GM18861 (cell line): ENCODE results near the gene RFTN2.
"Not testable (repeated sequence)": the region's sequence is repeated elsewhere in the genome, so short reads cannot be mapped to it uniquely, and the experiment has no call there.

Experiments used
- ATAC-seq: cut with Tn5 transposase; IDR thresholded peaks from one replicate; pipeline ENCODE4 v1.9.1; 2021; ENCODE audit not compliant: unreplicated experiment

The RFTN2 gene

DNA sequence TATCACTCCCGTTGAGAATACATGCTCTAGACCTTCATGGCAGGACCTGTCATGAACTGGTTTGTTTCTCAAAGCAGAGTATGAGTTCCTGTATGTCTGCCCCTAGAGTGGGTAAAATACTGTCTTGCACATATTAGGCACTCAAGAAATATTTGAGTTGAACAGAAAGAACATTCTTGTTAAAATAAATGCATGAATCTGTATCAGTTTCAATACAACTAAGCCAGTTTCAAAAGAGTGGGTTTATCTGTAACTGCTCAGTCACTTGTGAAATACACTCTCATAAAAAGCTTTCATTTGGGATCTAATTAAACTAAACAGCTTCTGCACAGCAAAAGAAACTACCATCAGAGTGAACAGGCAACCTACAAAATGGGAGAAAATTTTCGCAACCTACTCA, 69.2 kb downstream of the RFTN2 start:
- ATAC-seq: peak; percentile 87

- ATAC-seq: no peak
These were observed 71.1 kb downstream of the RFTN2 start for GRCh38 chr2:197604117-197604860.

DNA sequence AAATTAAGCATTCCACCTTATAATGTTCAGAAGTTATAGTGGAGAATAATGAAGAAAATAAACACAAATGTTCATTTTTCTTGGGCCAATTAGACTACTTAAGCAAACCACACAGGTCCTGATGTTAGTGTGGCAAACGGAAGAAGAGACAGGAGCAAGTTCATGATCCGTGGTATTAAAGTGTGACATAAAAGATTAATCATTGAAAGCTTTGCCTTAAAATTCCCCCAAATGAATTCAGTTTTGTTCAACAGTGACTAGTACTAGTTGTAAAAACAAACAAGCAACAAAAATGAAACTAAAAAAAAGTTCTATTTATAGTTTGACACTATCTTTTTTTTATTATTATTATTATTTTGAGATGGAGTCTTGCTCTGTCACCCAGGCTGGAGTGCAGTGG, 73.7 kb downstream of the RFTN2 start:
- peak; percentile 33 for ATAC-seq

GRCh38 chr2:197600306-197600705, 75.1 kb downstream of the RFTN2 start:
- no peak for ATAC-seq

GRCh38 chr2:197599285-197599965, 76.0 kb downstream of the RFTN2 start:
- ATAC-seq: peak; percentile 60

DNA sequence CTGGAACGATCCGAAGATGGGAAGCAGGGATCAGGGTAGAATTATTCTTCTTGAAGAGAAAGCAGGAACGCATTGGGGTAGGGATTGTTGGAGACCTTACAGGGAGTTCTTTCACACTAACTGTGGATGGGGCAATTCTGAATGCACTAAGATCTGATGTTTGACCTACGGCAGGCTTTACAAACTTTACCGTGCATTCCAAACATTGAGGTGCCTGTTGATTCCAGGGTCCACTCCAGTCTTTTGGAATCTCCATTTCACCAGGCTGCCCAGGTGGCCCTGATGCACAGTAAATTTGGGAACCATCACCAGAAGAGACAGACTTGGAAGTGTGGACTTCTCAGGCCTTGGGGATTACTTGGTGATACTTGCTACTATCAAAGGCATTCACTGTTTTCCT, 76.9 kb downstream of the RFTN2 start:
- no peak for ATAC-seq

DNA sequence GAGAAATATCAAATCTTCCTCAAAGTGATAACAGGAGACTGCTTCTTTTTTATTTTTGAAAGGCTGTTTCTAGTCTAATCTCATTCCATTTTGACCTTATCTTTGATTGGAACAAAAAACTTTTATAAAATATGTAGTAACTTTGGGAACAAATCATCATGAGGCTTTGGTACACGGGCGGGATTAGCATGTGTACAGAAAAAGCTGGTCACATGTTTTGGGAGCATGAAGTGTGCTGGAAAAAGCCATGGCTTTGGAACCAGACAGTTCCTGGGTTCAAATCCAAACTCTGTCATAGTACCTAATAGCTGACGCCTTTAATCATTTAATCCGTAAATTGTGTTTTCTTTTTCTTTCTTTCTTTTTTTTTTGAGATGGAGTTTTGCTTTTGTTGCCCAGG, 78.2 kb downstream of the RFTN2 start:
- no peak for ATAC-seq

DNA sequence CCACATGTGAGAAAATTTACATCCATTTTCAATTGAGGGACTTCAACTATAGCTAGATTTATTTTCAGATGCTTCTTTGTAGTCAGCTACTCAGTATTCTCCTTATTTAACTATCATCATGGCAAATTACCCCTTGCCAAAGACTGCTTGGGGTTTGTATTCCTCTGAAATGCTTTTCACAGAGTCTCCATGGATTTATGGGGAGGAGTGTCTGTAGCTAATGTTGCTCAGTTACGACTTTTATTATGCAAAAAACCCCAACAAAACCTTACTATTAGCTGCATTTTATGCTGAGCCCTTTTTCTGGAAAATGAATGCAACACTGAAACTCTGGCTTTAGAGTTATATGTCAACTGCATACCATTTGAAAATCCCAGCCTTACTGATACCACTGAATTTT, 78.6 kb downstream of the RFTN2 start:
- no peak for ATAC-seq

DNA sequence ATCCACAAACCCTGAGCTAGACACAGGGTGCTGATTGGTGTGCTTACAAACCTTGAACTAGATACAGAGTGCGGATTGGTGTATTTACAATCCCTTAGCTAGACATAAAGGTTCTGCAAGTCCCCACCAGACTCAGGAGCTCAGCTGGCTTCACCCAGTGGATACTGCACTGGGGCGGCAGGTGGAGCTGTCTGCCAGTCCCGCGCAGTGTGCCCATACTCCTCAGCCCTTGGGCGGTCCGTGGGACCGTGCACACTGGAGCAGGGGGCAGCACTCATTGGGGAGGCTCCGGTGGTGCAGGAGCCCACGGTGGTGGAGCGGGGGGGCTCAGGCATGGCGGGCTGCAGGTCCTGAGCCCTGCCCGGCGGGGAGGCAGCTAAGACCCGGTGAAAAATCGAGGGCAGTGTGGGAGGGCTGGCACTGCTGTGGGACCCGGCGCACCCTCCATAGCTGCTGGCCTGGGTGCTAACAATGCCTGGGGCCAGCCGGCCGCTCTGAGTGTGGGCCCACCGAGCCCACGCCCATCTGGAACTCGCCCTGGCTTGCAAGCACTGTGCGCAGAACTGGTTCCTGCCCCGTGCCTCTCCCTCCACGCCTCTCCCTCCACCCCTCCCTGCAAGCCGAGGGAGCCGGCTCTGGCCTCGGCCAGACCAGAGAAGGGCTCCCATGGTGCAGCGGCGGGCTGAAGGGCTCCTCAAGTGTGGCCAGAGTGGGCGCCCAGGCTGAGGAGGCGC, 83.9 kb downstream of the RFTN2 start:
- ATAC-seq: no peak

DNA sequence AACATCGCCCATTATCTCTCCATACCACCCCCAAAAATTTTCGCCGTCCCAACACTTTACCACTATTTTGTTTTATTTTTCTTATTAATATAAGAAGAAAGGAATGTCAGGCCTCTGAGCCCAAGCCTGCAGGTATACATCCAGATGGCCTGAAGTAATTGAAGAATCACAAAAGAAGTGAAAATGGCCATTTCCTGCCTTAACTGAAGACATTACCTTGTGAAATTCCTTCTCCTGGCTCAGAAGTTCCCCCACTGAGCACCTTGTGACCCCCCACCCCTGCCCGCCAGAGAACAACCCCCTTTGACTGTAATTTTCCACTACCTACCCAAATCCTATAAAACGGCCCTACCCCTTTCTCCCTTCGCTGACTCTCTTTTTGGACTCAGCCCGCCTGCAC, 88.1 kb downstream of the RFTN2 start:
- ATAC-seq: not testable (repeated sequence)

GRCh38 chr2:197580166-197580565, 95.2 kb downstream of the RFTN2 start:
- ATAC-seq: not testable (repeated sequence)

DNA sequence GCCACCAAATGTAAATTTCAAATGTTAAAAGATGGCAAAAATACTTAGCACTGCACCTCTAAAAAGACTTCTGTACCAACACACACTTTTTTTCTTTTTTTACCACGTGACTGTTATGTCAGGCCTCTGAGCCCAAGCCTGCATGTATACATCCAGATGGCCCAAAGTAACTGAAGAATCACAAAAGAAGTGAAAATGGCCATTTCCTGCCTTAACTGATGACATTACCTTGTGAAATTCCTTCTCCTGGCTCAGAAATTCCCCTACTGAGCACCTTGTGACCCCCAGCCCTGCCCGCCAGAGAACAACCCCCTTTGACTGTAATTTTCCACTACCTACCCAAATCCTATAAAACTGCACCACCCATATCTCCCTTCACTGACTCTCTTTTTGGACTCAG, 97.1 kb downstream of the RFTN2 start:
- not testable (repeated sequence) for ATAC-seq

GRCh38 chr2:197577446-197577845, 97.9 kb downstream of the RFTN2 start:
- no peak for ATAC-seq

GRCh38 chr2:197576631-197577030, 98.8 kb downstream of the RFTN2 start:
- ATAC-seq: no peak

GRCh38 chr2:197575987-197576386, 99.4 kb downstream of the RFTN2 start:
- no peak for ATAC-seq

- ATAC-seq: no peak
These were observed 101.8 kb downstream of the RFTN2 start for GRCh38 chr2:197573608-197574007.

GRCh38 chr2:197571627-197572271, 103.6 kb downstream of the RFTN2 start:
- ATAC-seq: no peak

DNA sequence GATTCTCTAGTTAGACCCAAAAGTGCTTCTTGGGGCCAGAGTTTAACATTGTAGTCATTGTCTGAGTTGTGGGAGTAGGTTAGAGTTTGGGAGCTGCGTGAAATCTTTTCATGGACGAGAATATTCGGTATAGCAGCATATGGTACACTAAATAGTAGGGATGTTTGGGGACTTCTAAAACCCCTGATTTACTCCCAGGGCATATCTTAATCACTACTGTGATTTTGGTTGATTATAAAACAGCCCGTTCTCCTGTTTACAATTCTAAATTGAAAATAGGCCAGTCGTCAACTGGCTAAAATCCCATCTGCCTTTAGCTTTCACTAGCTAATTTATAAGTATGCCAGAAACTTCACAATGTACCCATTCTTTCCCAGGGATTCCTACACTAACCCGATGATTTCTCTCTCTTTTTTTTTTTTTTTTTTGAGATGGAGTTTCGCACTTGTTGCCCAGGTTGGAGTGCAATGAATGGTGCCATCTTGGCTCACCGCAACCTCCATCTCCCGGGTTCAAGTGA, 115.2 kb downstream of the RFTN2 start:
- ATAC-seq: no peak

GRCh38 chr2:197559681-197560080, 115.7 kb downstream of the RFTN2 start:
- no peak for ATAC-seq

DNA sequence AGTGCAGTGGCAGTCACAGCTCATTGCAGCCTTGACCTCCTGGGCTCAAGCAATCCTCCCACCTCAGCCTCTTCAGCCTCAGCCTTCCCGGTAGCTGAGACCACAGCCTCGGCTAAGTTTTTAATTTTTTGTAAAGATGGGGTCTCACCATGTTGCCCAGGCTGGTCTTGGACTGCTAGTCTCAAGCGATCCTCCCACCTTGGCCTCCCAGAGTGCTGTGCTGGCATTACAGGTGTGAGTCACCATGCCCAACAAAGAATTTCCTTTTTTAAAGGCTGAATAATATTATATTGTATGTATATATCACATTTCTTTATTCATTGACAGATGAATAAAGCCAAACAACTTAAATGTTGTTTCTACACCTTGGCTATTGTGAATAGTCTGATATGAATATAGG, 117.0 kb downstream of the RFTN2 start:
- ATAC-seq: no peak

GRCh38 chr2:197556456-197556855, 118.9 kb downstream of the RFTN2 start:
- ATAC-seq: no peak
